HG03439 (cell line): ENCODE data around the gene MEF2C.

Experiments
- ATAC-seq: cut with Tn5 transposase; IDR thresholded peaks from one replicate; pipeline ENCODE4 v1.9.1; 2021; ENCODE audit warnings: mild to moderate bottlenecking, moderate library complexity; ENCODE audit not compliant: unreplicated experiment

The MEF2C gene

GRCh38 chr5:88690409-88691229 lies 192.4 kb downstream of the MEF2C start:
- peak; percentile 84 for ATAC-seq

DNA sequence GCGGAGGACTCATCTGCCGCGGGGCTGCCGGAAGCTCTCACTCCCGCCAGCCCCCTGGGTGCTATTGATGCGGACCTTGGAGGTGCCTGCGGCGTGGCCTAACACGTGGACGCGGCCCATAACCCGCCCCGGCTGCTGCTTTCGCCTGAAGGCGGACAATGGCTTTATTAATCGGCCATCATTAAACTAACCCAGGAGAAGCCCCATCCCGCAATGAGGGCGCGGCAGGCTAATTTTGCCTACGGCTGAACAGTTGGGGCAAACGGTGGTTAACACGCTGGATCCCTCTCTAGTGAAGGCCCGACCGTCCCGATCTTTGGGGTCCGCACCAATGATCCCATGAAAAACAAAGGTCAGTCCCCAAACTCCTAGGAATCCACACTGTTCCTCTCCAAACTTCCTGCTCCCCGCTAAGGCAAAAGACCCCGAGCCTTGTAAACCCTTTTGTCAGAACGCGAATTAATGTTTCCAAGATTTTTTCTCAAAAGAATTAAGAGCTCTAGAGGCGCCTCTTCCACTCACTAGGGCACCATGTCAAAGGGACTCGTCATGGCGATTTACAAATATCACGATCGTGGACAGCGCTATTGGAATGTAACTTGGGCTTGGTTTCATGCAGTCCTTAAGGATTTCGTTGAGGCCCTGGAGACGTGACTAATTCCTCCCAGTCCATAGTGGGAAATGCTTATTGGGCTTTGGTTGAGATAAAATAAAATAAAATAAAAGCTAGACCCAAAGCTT lies 193.1 kb downstream of the MEF2C start:
- ATAC-seq, result no peak

DNA sequence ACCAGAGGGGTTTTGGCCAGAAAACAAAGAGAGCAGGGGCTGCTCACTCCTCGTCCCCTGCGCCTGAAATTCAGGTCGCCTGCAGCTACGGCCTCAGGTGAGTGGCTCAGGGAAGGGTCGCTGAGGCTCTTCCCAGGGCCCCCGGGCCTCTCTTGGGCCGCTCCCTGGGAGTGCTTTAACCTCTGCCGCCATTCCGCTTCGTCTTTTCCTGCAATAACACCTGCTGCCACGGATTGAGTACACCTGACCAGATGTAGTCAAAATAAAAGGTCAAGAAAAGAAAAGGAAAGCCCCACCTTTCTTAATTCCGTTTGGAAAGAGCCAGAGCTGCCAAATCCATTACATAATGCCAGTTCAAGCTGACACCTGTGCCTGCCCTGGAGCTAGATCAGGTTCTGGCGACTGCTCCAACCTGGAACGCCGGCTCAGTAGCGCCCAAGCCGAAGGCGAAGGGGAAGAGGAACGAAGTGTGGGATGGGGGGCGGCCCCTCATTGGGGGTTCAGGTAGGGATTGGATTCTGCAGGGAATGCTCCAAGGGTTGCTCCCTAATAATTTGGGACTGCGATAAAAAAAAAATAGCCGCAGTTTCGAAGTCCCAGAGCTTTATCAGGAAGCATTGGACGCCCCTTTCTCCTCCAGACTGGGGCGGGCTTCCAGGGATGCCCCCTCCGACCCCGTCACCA lies 193.9 kb downstream of the MEF2C start:
- no peak for ATAC-seq

- ATAC-seq, result no peak
These were observed 194.6 kb downstream of the MEF2C start for GRCh38 chr5:88688156-88688983.

DNA sequence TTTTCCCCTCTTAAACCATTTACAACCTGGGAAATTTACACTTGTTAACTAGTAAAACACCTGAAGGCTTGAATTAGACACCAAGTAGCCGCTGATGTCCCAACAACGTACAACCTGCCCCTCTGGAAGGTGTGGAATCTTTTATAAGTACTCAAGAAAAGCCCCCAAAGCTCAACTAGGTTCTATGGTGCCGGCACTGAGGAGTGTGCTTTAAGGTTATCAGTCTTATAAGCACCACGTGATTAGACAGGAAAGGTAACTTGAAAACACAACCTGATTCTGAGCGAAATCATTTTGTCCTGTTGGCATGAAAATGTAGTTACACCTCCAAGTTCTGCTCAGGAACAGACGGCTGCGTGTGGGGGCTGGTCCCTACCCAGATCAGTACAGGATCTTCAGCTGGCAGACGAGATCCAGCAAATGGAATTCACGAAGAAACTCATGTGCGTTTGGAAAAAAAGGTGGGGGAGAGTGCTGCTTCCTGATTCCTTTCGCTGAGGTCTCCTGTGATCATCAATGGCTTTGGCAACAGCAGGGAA lies 195.5 kb downstream of the MEF2C start:
- ATAC-seq, result no peak

DNA sequence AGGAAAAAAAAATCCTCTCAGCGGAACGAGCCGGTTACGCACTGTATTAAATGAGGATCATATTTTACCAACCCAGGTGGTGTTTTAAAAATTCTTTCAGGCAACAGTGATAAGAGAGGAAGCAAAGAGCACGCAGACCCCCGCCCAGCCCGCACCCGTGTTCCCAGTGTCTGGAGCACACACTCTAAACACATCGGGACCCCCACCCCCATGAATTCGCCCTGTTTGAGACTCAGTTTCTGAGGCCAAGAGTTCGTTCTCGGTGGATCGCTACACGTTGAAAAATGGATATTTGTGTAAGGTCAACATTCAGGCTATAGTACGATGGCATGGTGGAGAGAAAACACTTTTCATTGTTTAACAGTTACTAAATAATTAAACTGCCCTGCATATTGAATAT lies 196.3 kb downstream of the MEF2C start:
- no peak for ATAC-seq

- ATAC-seq, result no peak
These were observed 197.1 kb downstream of the MEF2C start for GRCh38 chr5:88685591-88686541.

DNA sequence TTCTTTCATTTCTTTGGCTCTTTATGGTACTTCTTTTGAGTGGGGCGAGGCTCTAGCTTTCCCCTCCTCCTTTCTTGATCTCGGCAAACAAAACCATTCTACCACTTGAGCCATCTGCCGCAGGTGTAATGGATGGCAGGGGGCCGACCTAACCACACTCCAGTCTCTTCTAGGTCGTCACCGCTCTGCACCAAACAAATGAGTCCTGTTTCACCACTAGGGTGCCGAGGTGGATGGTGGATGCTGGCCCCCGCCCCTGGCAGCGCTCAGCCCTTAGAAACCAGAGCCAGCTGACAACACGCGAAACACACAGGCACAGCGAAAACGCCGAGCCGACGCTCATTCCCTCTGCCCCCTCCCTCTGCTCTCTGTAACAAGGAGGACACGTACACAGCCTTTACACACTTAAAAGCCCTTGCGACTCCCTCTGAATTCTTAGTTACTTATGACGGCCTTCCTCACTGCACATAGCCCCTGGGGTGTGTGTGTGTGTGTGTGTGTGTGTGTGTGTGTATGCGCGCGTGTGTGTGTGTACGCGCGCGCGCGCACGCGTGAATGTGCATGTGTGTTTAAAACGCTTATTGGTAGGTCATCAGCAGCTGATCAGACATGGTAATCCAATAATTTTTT lies 199.4 kb downstream of the MEF2C start:
- peak; percentile 42 for ATAC-seq

GRCh38 chr5:88682881-88683361 lies 200.1 kb downstream of the MEF2C start:
- no peak for ATAC-seq

- ATAC-seq, result no peak
These were observed 200.9 kb downstream of the MEF2C start for GRCh38 chr5:88682131-88682530.

- ATAC-seq, result no peak
These were observed 201.7 kb downstream of the MEF2C start for GRCh38 chr5:88681211-88681803.

DNA sequence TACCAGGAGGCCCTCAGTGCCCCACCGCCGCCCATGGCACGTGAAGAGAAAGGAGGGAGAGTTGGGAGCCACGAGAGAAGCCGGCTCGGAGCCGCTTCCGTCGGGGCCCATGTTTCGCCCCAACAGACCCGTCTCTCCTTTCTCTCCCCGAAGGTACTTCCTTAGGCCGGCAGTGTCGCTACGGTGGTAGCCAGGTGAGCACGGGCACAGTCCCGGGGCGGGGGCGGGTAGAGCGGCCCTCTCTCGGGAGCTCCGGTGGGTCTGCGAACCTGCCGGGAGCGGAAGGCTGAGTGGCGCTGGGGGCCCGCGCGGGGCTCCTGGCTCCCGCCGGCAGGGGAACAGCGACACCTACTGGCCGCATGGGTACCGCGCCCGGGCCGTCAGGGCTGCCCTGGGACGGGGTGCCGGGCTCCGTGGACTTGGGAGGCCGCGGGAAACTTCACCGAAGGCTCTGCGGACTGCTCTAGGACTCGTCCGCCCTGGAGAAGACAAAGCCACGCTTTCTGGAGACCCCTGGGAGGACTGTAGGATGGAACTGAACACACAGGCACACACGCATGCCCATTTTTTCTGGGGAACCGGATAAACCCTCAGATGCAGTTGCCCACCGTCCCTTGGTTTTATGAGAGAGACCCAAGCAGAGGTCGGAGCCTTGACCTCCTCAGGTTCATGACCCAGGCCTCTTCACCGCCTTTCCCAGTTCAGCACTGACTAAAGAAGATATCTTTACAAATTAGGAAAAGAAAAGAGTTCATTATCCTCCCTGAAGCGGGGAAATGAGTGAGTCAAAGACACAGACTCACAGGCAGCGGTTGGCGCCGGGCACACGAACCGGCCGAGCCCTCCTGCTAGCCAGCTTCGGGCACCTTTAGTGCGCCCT lies 202.5 kb downstream of the MEF2C start:
- ATAC-seq, result peak; percentile 77

GRCh38 chr5:88679638-88680037 lies 203.3 kb downstream of the MEF2C start:
- ATAC-seq, result no peak

DNA sequence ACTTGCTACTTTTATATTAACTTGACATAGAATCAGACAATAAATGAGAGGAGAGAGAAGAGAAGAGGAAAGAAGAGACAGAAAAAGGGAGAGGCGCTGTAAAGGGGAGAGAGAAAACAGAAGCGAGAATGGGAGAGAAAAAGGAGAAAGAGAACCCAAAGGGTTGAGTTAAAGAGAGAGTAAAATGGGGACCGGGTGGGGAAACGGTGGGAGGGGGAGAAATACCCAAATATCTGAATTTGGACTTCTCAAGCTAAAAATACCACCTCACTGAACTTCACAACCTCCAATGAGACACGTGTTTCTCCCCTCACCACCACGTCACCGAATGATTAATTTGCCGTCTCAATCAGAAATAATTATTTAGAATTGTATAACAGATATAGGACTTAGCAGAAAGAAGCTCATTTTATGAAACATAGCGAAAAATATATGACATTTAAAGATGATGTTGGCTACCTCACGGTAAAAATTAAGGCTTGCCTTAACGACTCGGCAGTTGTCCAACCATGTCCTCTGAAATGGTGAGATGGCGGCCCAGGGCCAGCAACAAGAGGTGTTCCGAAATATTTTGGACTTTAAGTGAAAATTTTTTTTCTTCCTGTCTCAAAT lies 204.1 kb downstream of the MEF2C start:
- no peak for ATAC-seq

GRCh38 chr5:88677943-88678769 lies 204.8 kb downstream of the MEF2C start:
- ATAC-seq, result no peak

- no peak for ATAC-seq
These were observed 205.5 kb downstream of the MEF2C start for GRCh38 chr5:88677376-88677895.
